Measurements from ENCODE around the gene SLC43A2.

The SLC43A2 gene

GRCh38 chr17:1606352-1606985 lies 22.2 kb downstream of the SLC43A2 start:
- POLR2A ChIA-PET: no interaction called here
- TF ChIP-seq CTCF (IDR thresholded peaks at IDR 0.05; ENCODE audit: insufficient read depth, low read length, missing control alignments): no peak
- CTCF ChIA-PET: interaction anchor here (1.2 to 2.0 kb wide), 3 partner anchors 9 to 42 kb away, joined by 3 to 5 read pairs (median 5); partner anchors contain the start of gene RILP
- no peak overlapping the region for H3K4me3 ChIP-seq (ENCODE audit: low read depth, low read length)
- no peak for DNase-seq (ENCODE audit: low read depth, low spot score)

- no peak overlapping the region for H3K4me3 ChIP-seq (ENCODE audit: low read depth, low read length)
- POLR2A ChIA-PET: no interaction called here
- TF ChIP-seq CTCF (IDR thresholded peaks at IDR 0.05; ENCODE audit: insufficient read depth, low read length, missing control alignments): no peak
- CTCF ChIA-PET: no interaction called here
- no peak for DNase-seq (ENCODE audit: low read depth, low spot score)
These were observed 22.8 kb downstream of the SLC43A2 start for GRCh38 chr17:1605681-1606351.

GRCh38 chr17:1604831-1605528 lies 23.7 kb downstream of the SLC43A2 start:
- no peak overlapping the region for H3K4me3 ChIP-seq (ENCODE audit: low read depth, low read length)
- POLR2A ChIA-PET: no interaction called here
- TF ChIP-seq CTCF (IDR thresholded peaks at IDR 0.05; ENCODE audit: insufficient read depth, low read length, missing control alignments): no peak
- CTCF ChIA-PET: no interaction called here
- DNase-seq (ENCODE audit: low read depth, low spot score): no peak

- TF ChIP-seq CTCF (IDR thresholded peaks at IDR 0.05; ENCODE audit: insufficient read depth, low read length, missing control alignments): no peak
- POLR2A ChIA-PET: no interaction called here
- CTCF ChIA-PET: interaction anchor here (0.6 kb wide), 1 partner anchor 10 kb away, joined by 4 read pairs; no protein-coding TSS in a partner anchor
- DNase-seq (ENCODE audit: low read depth, low spot score): no peak
- no peak overlapping the region for H3K4me3 ChIP-seq (ENCODE audit: low read depth, low read length)
These were observed 27.1 kb downstream of the SLC43A2 start for GRCh38 chr17:1601571-1601970.

- POLR2A ChIA-PET: no interaction called here
- TF ChIP-seq CTCF (IDR thresholded peaks at IDR 0.05; ENCODE audit: insufficient read depth, low read length, missing control alignments): no peak
- DNase-seq (ENCODE audit: low read depth, low spot score): no peak
- H3K4me3 ChIP-seq (ENCODE audit: low read depth, low read length): no peak overlapping the region
- CTCF ChIA-PET: interaction anchor here (1.2 to 2.2 kb wide), 2 partner anchors 10 to 24 kb away, joined by 3 to 6 read pairs; no protein-coding TSS in a partner anchor
These were observed 30.1 kb downstream of the SLC43A2 start for GRCh38 chr17:1598399-1599095.

All from AG04449 (cell line).